ENCODE results near the gene LGALS7. TPM values are rescaled to one million over a fixed set of nuclear protein-coding genes. Genes with fewer than 3 reads are reported as not detected.
"Not testable (repeated sequence)": the region's sequence is repeated elsewhere in the genome, so short reads cannot be mapped to it uniquely, and the experiment has no call there.

LGALS7 gene
- total and polyA plus RNA-seq, 2 of the 4 experiments (the other 2 are of a cell fraction), result not detected

- H4K8ac ChIP-seq (ENCODE audit: low read depth in 2 of 2, low read length in 2 of 2); CTCF ChIA-PET; H3K23ac ChIP-seq (ENCODE audit: low read depth, low read length); intact Hi-C loops (cut with micrococcal nuclease); H2BK15ac ChIP-seq (ENCODE audit: low read depth, low read length); in situ Hi-C loops (cut with MboI; ENCODE audit: low sequenced_read_pairs); H3K27me3 ChIP-seq (ENCODE audit: control insufficient read depth, insufficient read depth, low read length); H2AK5ac ChIP-seq (ENCODE audit: low read depth, low read length); H3K79me1 ChIP-seq (ENCODE audit: low read depth in 1 of 2, low read length in 2 of 2); H3K4ac ChIP-seq (ENCODE audit: low read depth, low read length); H3K27ac ChIP-seq (ENCODE audit: insufficient read depth, low read length); H3K4me1 ChIP-seq (ENCODE audit: control insufficient read depth, insufficient read depth, low read length); ATAC-seq (ENCODE audit: low read depth); DNase-seq; H3K56ac ChIP-seq (ENCODE audit: extremely low read depth, insufficient read depth, low read length); H3K18ac ChIP-seq (ENCODE audit: low read depth, low read length); POLR2A ChIA-PET (ENCODE audit: unreplicated experiment); H2BK5ac ChIP-seq (ENCODE audit: low read depth, low read length, poor library complexity, severe bottlenecking); H3K4me2 ChIP-seq (ENCODE audit: low read depth, low read length); H3K4me3 ChIP-seq (ENCODE audit: insufficient read depth, low read depth, low read length); BruUV-seq (replicated peaks); H2AK9ac ChIP-seq (replicated peaks; ENCODE audit: low read depth, low read length, poor library complexity); H4K5ac ChIP-seq (ENCODE audit: low read depth, low read length); H3K9ac ChIP-seq (ENCODE audit: low read depth, low read length); H2AFZ ChIP-seq (replicated peaks; ENCODE audit: low read length, poor library complexity); H4K91ac ChIP-seq (ENCODE audit: insufficient read depth, low read depth, low read length); H2BK120ac ChIP-seq (ENCODE audit: low read depth, low read length); dilution Hi-C loops (cut with HindIII; ENCODE audit: low sequenced_read_pairs, unreplicated experiment); H4K20me1 ChIP-seq (ENCODE audit: insufficient read depth, low read length); H3K36me3 ChIP-seq (ENCODE audit: control insufficient read depth, insufficient read depth, low read length); H3K14ac ChIP-seq (replicated peaks; ENCODE audit: low read depth, low read length); H2BK20ac ChIP-seq (ENCODE audit: low read depth, low read length); H3K9me3 ChIP-seq (ENCODE audit: control insufficient read depth, insufficient read depth, low read length); H3K9me1 ChIP-seq (ENCODE audit: insufficient read depth, low read length): not testable (repeated sequence)
- no CpG with 5 or more reads among the region's 3 CpGs for WGBS, 2 experiments (ENCODE audit: extremely low coverage in 2 of 2, insufficient read length in 1 of 2)
These were observed 19.5 kb downstream of the LGALS7 start for GRCh38 chr19:38753783-38754182.
